Neural cell (in vitro differentiated cells): ENCODE results near the gene SNX33. TPM values are rescaled to one million over a fixed set of nuclear protein-coding genes. Genes with fewer than 3 reads are reported as not detected.

Experiments used
- H2AFZ ChIP-seq: fragments of 200-600, 300-800 bp; sonication (generic), shearing (Covaris generic); 2 replicates; pipeline ENCODE4 v1.6.0; 2014; ENCODE audit warnings: low read depth, mild to moderate bottlenecking, antibody characterized with exemption, low read length, moderate library complexity
- H3F3A ChIP-seq: fragments of 200-600 bp; shearing (Covaris generic); 2 replicates; pipeline ENCODE4 v1.6.1; 2016; ENCODE audit warnings: mild to moderate bottlenecking, moderate library complexity, mixed read lengths, antibody characterized with exemption, low read length; ENCODE audit not compliant: insufficient read depth, poor library complexity, severe bottlenecking
- H3K27ac ChIP-seq: fragments of 200-600, 300-800 bp; sonication (generic), shearing (Covaris generic); 2 replicates; pipeline ENCODE4 v1.5.1; 2014; ENCODE audit warnings: mild to moderate bottlenecking, low read length, moderate library complexity
- H3K27me3 ChIP-seq: fragments of 300-800, 200-600 bp; sonication (generic), shearing (Covaris generic); 2 replicates; pipeline ENCODE4 v1.6.0; 2014; ENCODE audit warnings: mild to moderate bottlenecking, low read depth, low read length, moderate library complexity; ENCODE audit not compliant: insufficient read depth
- H3K36me3 ChIP-seq: fragments of 300-800, 200-600 bp; sonication (generic), shearing (Covaris generic); 2 replicates; pipeline ENCODE4 v1.5.1; 2014; ENCODE audit warnings: mild to moderate bottlenecking, antibody characterized with exemption, low read length, moderate library complexity; ENCODE audit not compliant: insufficient read depth
- H3K4me2 ChIP-seq: fragments of 300-800, 200-600 bp; sonication (generic), shearing (Covaris generic); 2 replicates; pipeline ENCODE4 v1.6.0; 2014; ENCODE audit warnings: mild to moderate bottlenecking, low read length
- H3K4me3 ChIP-seq: fragments of 300-800, 200-600 bp; sonication (generic), shearing (Covaris generic); 2 replicates; pipeline ENCODE4 v1.5.1; 2014; ENCODE audit warnings: mild to moderate bottlenecking, low read length, moderate library complexity
- H3K79me2 ChIP-seq: fragments of 200-600 bp; shearing (Covaris generic); replicated peaks from 2 replicates; pipeline ENCODE4 v1.6.0; 2014; ENCODE audit warnings: mild to moderate bottlenecking, low read length, moderate library complexity; ENCODE audit not compliant: insufficient read depth
- H3K9ac ChIP-seq: fragments of 300-800, 200-600 bp; sonication (generic), shearing (Covaris generic); 2 replicates; pipeline ENCODE4 v1.6.1; 2016; ENCODE audit warnings: mild to moderate bottlenecking, low read length, mixed read lengths
- H3K9me2 ChIP-seq: fragments of 200-600 bp; shearing (Covaris generic); 2 replicates; pipeline ENCODE4 v1.6.1; 2016; ENCODE audit warnings: mild to moderate bottlenecking, low read length, mixed read lengths; ENCODE audit not compliant: insufficient read depth
- H3K9me3 ChIP-seq: fragments of 200-600, 300-800 bp; sonication (generic), shearing (Covaris generic); 2 replicates; pipeline ENCODE4 v1.6.1; 2016; ENCODE audit warnings: mild to moderate bottlenecking, mixed run types, low read length, moderate library complexity, mixed read lengths
- H4K20me1 ChIP-seq: fragments of 200-600 bp; shearing (Covaris generic); 2 replicates; pipeline ENCODE4 v1.6.1; 2016; ENCODE audit warnings: mild to moderate bottlenecking, mixed run types; ENCODE audit not compliant: insufficient read depth
- CTCF ChIP-seq: fragments of 450-650 bp; IDR thresholded peaks from 2 replicates; pipeline ENCODE4 v1.5.1; 2014; ENCODE audit warnings: antibody characterized with exemption, mild to moderate bottlenecking, moderate library complexity; ENCODE audit not compliant: poor library complexity, severe bottlenecking
- EP300 ChIP-seq: fragments of 450-650 bp; conservative IDR thresholded peaks from 2 replicates; pipeline ENCODE4 v1.6.1; 2014; ENCODE audit warnings: antibody characterized with exemption, mild to moderate bottlenecking, moderate library complexity; ENCODE audit not compliant: poor library complexity, severe bottlenecking
- EZH2 ChIP-seq: fragments of 200-600, 300-800 bp; shearing (Covaris generic), sonication (generic); IDR thresholded peaks from 2 replicates; pipeline ENCODE4 v1.6.1; 2014; ENCODE audit warnings: antibody characterized with exemption, low read length, borderline replicate concordance, mild to moderate bottlenecking; ENCODE audit not compliant: insufficient read depth, poor library complexity, severe bottlenecking
- MXI1 ChIP-seq: fragments of 450-650 bp; conservative IDR thresholded peaks from 2 replicates; pipeline ENCODE4 v1.6.1; 2014; ENCODE audit warnings: antibody characterized with exemption, mild to moderate bottlenecking; ENCODE audit not compliant: poor library complexity, severe bottlenecking
- POLR2AphosphoS5 ChIP-seq: IDR thresholded peaks from 2 replicates; pipeline ENCODE4 v1.6.1; 2012
- RAD21 ChIP-seq: fragments of 450-650 bp; conservative IDR thresholded peaks from 2 replicates; pipeline ENCODE4 v1.6.1; 2014; ENCODE audit warnings: antibody characterized with exemption, mild to moderate bottlenecking, moderate library complexity
- REST ChIP-seq: IDR thresholded peaks from 2 replicates; pipeline ENCODE4 v1.6.1; 2012; ENCODE audit warnings: borderline replicate concordance
- SMC3 ChIP-seq: fragments of 450-650 bp; conservative IDR thresholded peaks from 2 replicates; pipeline ENCODE4 v1.6.1; 2014; ENCODE audit warnings: antibody characterized with exemption, mild to moderate bottlenecking, moderate library complexity; ENCODE audit not compliant: poor library complexity
- TAF1 ChIP-seq: IDR thresholded peaks from 2 replicates; pipeline ENCODE4 v1.6.1; 2012; ENCODE audit warnings: low read depth
- polyA plus RNA-seq: library from polyadenylated mRNA; depleted of rRNA; stranded (reverse); fragments of >200 nt; gene quantifications from 2 replicates; pipeline ENCODE4 v1.2.3, GENCODE V29; 2014

Gene SNX33
- polyA plus RNA-seq, 1 donor from 2014 or later = 0.14 TPM

- no peak overlapping the region for H2AFZ ChIP-seq
- H3K27me3 ChIP-seq = no peaks in the 10 kb centered on the region
- no peaks in the 10 kb centered on the region for H4K20me1 ChIP-seq
- no peak overlapping the region for H3K9ac ChIP-seq
- no peaks in the 10 kb centered on the region for H3K9me3 ChIP-seq
- TF ChIP-seq SMC3 (no peak), EP300 (no peak), EZH2 (no peak), REST (no peak), POLR2AphosphoS5 (no peak), CTCF (no peak), MXI1 (no peak), TAF1 (no peak), RAD21 (no peak)
- H3K79me2 ChIP-seq = no peaks in the 10 kb centered on the region
- no peak overlapping the region for H3K27ac ChIP-seq
- H3K4me2 ChIP-seq = no peak overlapping the region
- H3K36me3 ChIP-seq = no peaks in the 10 kb centered on the region
- H3F3A ChIP-seq = no peaks in the 10 kb centered on the region
- H3K4me3 ChIP-seq = no peak overlapping the region
- no peaks in the 10 kb centered on the region for H3K9me2 ChIP-seq
These were observed 46.0 kb downstream of the SNX33 start for GRCh38 chr15:75693501-75694240.

GRCh38 chr15:75694241-75695182 is 46.8 kb downstream of the SNX33 start:
- no peak overlapping the region for H3K4me3 ChIP-seq
- no peak overlapping the region for H3K9ac ChIP-seq

More at GRCh38 chr15:75694241-75695182, 46.8 kb downstream of the SNX33 start:
- no peak overlapping the region for H3K4me2 ChIP-seq
- peak; percentile 17 for TF ChIP-seq CTCF
- TF ChIP-seq EP300 = no peak
- no peak for TF ChIP-seq REST
- H3F3A ChIP-seq = no peaks in the 10 kb centered on the region
- no peaks in the 10 kb centered on the region for H3K9me3 ChIP-seq
- no peak overlapping the region for H3K27ac ChIP-seq
- H4K20me1 ChIP-seq = no peaks in the 10 kb centered on the region
- no peaks in the 10 kb centered on the region for H3K36me3 ChIP-seq
- H2AFZ ChIP-seq = no peak overlapping the region
- no peaks in the 10 kb centered on the region for H3K27me3 ChIP-seq
- no peaks in the 10 kb centered on the region for H3K79me2 ChIP-seq
- H3K9me2 ChIP-seq = no peaks in the 10 kb centered on the region
